ENCODE measurements around the gene NUP98. TPM values are rescaled to one million over a fixed set of nuclear protein-coding genes. Genes with fewer than 3 reads are reported as not detected.

The NUP98 gene
- total RNA-seq, 2 experiments from 2014 or later: 102 to 115 TPM

DNA sequence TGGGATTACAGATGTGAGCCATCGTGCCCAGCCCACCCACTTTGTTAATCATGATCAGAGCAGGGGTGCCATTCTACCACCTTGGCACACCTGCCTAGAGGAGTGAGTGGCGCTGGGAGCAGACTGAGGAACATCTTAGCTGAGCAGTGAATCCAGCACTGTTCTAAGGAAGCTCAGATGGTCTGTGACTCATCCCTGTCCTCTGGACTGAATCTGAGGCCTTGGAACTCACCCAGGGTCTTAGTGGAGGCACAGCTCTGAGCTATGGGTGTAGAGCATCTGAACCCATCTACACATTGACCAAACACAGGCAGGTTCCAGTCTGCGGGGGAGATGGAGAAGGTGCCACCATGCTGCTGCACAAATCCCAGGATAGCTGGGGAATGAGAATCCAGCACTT lies 25.9 kb upstream of the NUP98 start:
- intact Hi-C loops (cut with micrococcal nuclease; ENCODE audit: unreplicated experiment): no loop called here
- no peak overlapping the region for H3K4me2 ChIP-seq (ENCODE audit: low read length)
- no peaks in the 10 kb centered on the region for H4K20me1 ChIP-seq (ENCODE audit: insufficient read depth, low read length)
- H3K79me2 ChIP-seq (ENCODE audit: insufficient read depth, low read depth, low read length): no peaks in the 10 kb centered on the region
- no peaks in the 10 kb centered on the region for H3K9me2 ChIP-seq (ENCODE audit: insufficient read depth, low read length)
- H3K4me3 ChIP-seq (ENCODE audit: low read depth, low read length, poor library complexity, severe bottlenecking): no peak overlapping the region
- no peaks in the 10 kb centered on the region for H3K4me1 ChIP-seq (ENCODE audit: insufficient read depth, low read length, poor library complexity, severe bottlenecking)
- H3K27ac ChIP-seq (ENCODE audit: low read depth, low read length, poor library complexity, severe bottlenecking): no peak overlapping the region
- H3K9me3 ChIP-seq (ENCODE audit: low read length): no peaks in the 10 kb centered on the region
- DNase-seq (ENCODE audit: low spot score): no peak
- no TSS peak for BruUV-seq (replicated peaks)
- CTCF ChIA-PET (ENCODE audit: unreplicated experiment): interaction anchor here (1.0 kb wide), 1 partner anchor 9 kb away, joined by 3 read pairs; no protein-coding TSS in a partner anchor
- TF ChIP-seq, protein P1, sequence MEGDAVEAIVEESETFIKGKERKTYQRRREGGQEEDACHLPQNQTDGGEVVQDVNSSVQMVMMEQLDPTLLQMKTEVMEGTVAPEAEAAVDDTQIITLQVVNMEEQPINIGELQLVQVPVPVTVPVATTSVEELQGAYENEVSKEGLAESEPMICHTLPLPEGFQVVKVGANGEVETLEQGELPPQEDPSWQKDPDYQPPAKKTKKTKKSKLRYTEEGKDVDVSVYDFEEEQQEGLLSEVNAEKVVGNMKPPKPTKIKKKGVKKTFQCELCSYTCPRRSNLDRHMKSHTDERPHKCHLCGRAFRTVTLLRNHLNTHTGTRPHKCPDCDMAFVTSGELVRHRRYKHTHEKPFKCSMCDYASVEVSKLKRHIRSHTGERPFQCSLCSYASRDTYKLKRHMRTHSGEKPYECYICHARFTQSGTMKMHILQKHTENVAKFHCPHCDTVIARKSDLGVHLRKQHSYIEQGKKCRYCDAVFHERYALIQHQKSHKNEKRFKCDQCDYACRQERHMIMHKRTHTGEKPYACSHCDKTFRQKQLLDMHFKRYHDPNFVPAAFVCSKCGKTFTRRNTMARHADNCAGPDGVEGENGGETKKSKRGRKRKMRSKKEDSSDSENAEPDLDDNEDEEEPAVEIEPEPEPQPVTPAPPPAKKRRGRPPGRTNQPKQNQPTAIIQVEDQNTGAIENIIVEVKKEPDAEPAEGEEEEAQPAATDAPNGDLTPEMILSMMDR (conservative IDR thresholded peaks at IDR 0.05; ENCODE audit: low read length): no peak
- TF ChIP-seq EZH2phosphoT487 (IDR thresholded peaks at IDR 0.05; ENCODE audit: borderline replicate concordance, low read depth, low read length): no peak
- peaks cover 43% of the 10 kb centered on the region; the same call in 1 of the 2 replicates for H3K36me3 ChIP-seq (ENCODE audit: insufficient read depth, low read length)
- POLR2A ChIA-PET: no interaction called here
- no peak overlapping the region for H2AFZ ChIP-seq (ENCODE audit: low read length)

DNA sequence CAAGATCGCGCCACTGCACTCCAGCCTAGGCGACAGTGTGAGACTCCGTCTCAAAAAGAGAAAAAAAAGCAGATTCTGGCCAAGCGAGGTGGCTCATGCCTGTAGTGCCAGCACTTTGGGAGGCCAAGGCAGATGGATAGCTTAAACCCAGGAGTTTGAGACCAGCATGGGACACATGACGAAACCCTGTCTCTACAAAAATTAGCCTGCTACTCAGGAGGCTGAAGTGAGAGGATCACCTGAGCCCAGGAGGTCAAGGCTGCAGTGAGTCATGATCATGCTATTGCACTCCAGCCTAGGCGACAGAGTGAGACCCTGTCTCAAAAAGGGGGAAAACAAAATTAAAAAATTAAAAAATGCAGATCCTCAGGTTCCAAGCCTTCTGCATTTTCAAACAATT lies 25.0 kb upstream of the NUP98 start:
- CTCF ChIA-PET (ENCODE audit: unreplicated experiment): no interaction called here
- no peak overlapping the region for H3K27ac ChIP-seq (ENCODE audit: low read depth, low read length, poor library complexity, severe bottlenecking)
- TF ChIP-seq, protein P1 (conservative IDR thresholded peaks at IDR 0.05; ENCODE audit: low read length): no peak
- TF ChIP-seq EZH2phosphoT487 (IDR thresholded peaks at IDR 0.05; ENCODE audit: borderline replicate concordance, low read depth, low read length): no peak

DNA sequence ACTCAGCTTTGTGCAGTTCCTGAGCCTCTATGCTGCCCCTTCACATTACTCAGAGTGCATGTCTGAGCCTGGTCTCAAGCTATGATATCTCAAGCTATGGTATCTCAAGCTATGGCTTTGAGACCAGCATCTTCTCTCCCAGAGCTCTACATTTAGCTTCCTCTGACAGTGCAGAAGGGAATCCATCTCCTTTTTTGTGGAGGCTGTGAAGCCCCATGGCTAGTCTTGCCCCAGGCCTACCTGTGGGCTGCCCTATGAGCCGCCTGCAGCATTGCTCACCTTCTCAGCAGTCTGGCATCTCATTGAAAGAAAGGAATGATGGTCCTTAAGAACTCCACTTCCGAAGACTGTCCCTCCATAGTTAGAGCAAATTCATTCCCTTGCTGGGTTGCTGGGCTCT lies 23.6 kb upstream of the NUP98 start:
- no peak overlapping the region for H3K27ac ChIP-seq (ENCODE audit: low read depth, low read length, poor library complexity, severe bottlenecking)
- no peak overlapping the region for H2AFZ ChIP-seq (ENCODE audit: low read length)
- H3K79me2 ChIP-seq (ENCODE audit: insufficient read depth, low read depth, low read length): no peaks in the 10 kb centered on the region
- ChIA-PET POLR2A (interaction anchor here (0.6 kb wide), 1 partner anchor 10 kb away, joined by 3 read pairs; no protein-coding TSS in a partner anchor), CTCF (ENCODE audit: unreplicated experiment) (interaction anchor here (0.5 to 0.8 kb wide), 2 partner anchors 11 to 45 kb away, joined by 3 read pairs; no protein-coding TSS in a partner anchor)
- peaks cover 21% of the 10 kb centered on the region; the same call in 1 of the 2 replicates for H3K36me3 ChIP-seq (ENCODE audit: insufficient read depth, low read length)
- no peak overlapping the region for H3K4me3 ChIP-seq (ENCODE audit: low read depth, low read length, poor library complexity, severe bottlenecking)
- no peaks in the 10 kb centered on the region for H4K20me1 ChIP-seq (ENCODE audit: insufficient read depth, low read length)
- H3K4me2 ChIP-seq (ENCODE audit: low read length): no peak overlapping the region
- no peak for DNase-seq (ENCODE audit: low spot score)
- no peaks in the 10 kb centered on the region for H3K4me1 ChIP-seq (ENCODE audit: insufficient read depth, low read length, poor library complexity, severe bottlenecking)
- H3K9me3 ChIP-seq (ENCODE audit: low read length): no peaks in the 10 kb centered on the region
- intact Hi-C loops (cut with micrococcal nuclease; ENCODE audit: unreplicated experiment): no loop called here
- no peaks in the 10 kb centered on the region for H3K9me2 ChIP-seq (ENCODE audit: insufficient read depth, low read length)
- TF ChIP-seq, protein P1 (conservative IDR thresholded peaks at IDR 0.05; ENCODE audit: low read length): no peak
- TF ChIP-seq EZH2phosphoT487 (IDR thresholded peaks at IDR 0.05; ENCODE audit: borderline replicate concordance, low read depth, low read length): no peak
- no TSS peak for BruUV-seq (replicated peaks)

More for the DNA sequence above, 25.0 kb upstream of the NUP98 start:
- Histone ChIP-seq H3K36me3 (ENCODE audit: insufficient read depth, low read length) (peaks cover 34% of the 10 kb centered on the region; the same call in 1 of the 2 replicates), H4K20me1 (ENCODE audit: insufficient read depth, low read length) (no peaks in the 10 kb centered on the region), H3K4me2 (ENCODE audit: low read length) (no peak overlapping the region), H3K4me3 (ENCODE audit: low read depth, low read length, poor library complexity, severe bottlenecking) (no peak overlapping the region), H3K79me2 (ENCODE audit: insufficient read depth, low read depth, low read length) (no peaks in the 10 kb centered on the region), H3K4me1 (ENCODE audit: insufficient read depth, low read length, poor library complexity, severe bottlenecking) (no peaks in the 10 kb centered on the region), H3K9me3 (ENCODE audit: low read length) (no peaks in the 10 kb centered on the region), H3K9me2 (ENCODE audit: insufficient read depth, low read length) (no peaks in the 10 kb centered on the region), H2AFZ (ENCODE audit: low read length) (no peak overlapping the region)
- POLR2A ChIA-PET: interaction anchor here (0.5 kb wide), 1 partner anchor 42 kb away, joined by 7 read pairs; no protein-coding TSS in a partner anchor
- no TSS peak for BruUV-seq (replicated peaks)
- intact Hi-C loops (cut with micrococcal nuclease; ENCODE audit: unreplicated experiment): no loop called here
- DNase-seq (ENCODE audit: low spot score): no peak

All from OCI-LY7 (cell line).